SK-N-SH treated with all-trans-retinoic acid at 6 μM for 48 hours (cell line): ENCODE results near the gene BCR.

ENCODE experiments used
- ATAC-seq: fragments of 200-7000 bp; cut with Tn5 transposase; 3 replicates; pipeline ENCODE4 v1.9.1; 2020; ENCODE audit warnings: mild to moderate bottlenecking, moderate library complexity
- ARNTL ChIP-seq: fragments of 450-650 bp; formaldehyde crosslinking; IDR thresholded peaks from 2 replicates; pipeline ENCODE4 v1.5.0; 2020; ENCODE audit warnings: low read depth, mild to moderate bottlenecking, moderate library complexity, borderline replicate concordance
- BACH2 ChIP-seq: fragments of 250-450 bp; sonication (Bioruptor Pico); IDR thresholded peaks from 2 replicates; pipeline ENCODE4 v1.9.0; 2021; ENCODE audit warnings: mild to moderate bottlenecking, borderline replicate concordance
- CREB5 ChIP-seq: fragments of 250-450 bp; sonication (Bioruptor Pico); IDR thresholded peaks from 2 replicates; pipeline ENCODE4 v1.5.1; 2020; ENCODE audit warnings: low read depth, mild to moderate bottlenecking, moderate library complexity
- CSDC2 ChIP-seq: fragments of 250-450 bp; sonication (Bioruptor Pico); IDR thresholded peaks from 2 replicates; pipeline ENCODE4 v1.5.0; 2020; ENCODE audit warnings: mild to moderate bottlenecking, moderate library complexity
- ESRRG ChIP-seq: fragments of 250-450 bp; sonication (Bioruptor Pico); IDR thresholded peaks from 2 replicates; pipeline ENCODE4 v1.6.1; 2021; ENCODE audit warnings: mild to moderate bottlenecking
- GLIS3 ChIP-seq: fragments of 250-450 bp; sonication (Bioruptor Pico); IDR thresholded peaks from 2 replicates; pipeline ENCODE4 v1.5.0; 2020; ENCODE audit warnings: mild to moderate bottlenecking, moderate library complexity
- ISL1 ChIP-seq: fragments of 250-450 bp; sonication (Bioruptor Pico); IDR thresholded peaks from 2 replicates; pipeline ENCODE4 v2.1.2; 2022; ENCODE audit warnings: mild to moderate bottlenecking, moderate library complexity
- OSR1 ChIP-seq: fragments of 250-450 bp; sonication (Bioruptor Pico); IDR thresholded peaks from 2 replicates; pipeline ENCODE4 v1.8.0; 2022; ENCODE audit warnings: moderate library complexity, mild to moderate bottlenecking, inconsistent platforms
- PATZ1 ChIP-seq: fragments of 250-450 bp; sonication (Bioruptor Pico); IDR thresholded peaks from 2 replicates; pipeline ENCODE4 v1.8.0; 2020; ENCODE audit warnings: mild to moderate bottlenecking, moderate library complexity, borderline replicate concordance
- POU6F1 ChIP-seq: fragments of 250-450 bp; sonication (Bioruptor Pico); IDR thresholded peaks from 2 replicates; pipeline ENCODE4 v1.8.0; 2021; ENCODE audit warnings: low read depth, mild to moderate bottlenecking, moderate library complexity, borderline replicate concordance
- PPARA ChIP-seq: fragments of 250-450 bp; sonication (Bioruptor Pico); IDR thresholded peaks from 2 replicates; pipeline ENCODE4 v1.5.0; 2020; ENCODE audit warnings: mild to moderate bottlenecking, borderline replicate concordance
- RARB ChIP-seq: fragments of 250-450 bp; sonication (Bioruptor Pico); IDR thresholded peaks from 2 replicates; pipeline ENCODE4 v1.8.0; 2021; ENCODE audit warnings: mild to moderate bottlenecking, moderate library complexity
- TCF4 ChIP-seq: fragments of 250-450 bp; sonication (Bioruptor Pico); IDR thresholded peaks from 2 replicates; pipeline ENCODE4 v1.8.0; 2021; ENCODE audit warnings: mild to moderate bottlenecking, moderate library complexity, borderline replicate concordance
- TOX ChIP-seq: fragments of 250-450 bp; sonication (Bioruptor Pico); IDR thresholded peaks from 2 replicates; pipeline ENCODE4 v1.8.0; 2021; ENCODE audit warnings: mild to moderate bottlenecking, moderate library complexity, borderline replicate concordance
- TSHZ2 ChIP-seq: fragments of 250-450 bp; sonication (Bioruptor Pico); IDR thresholded peaks from 2 replicates; pipeline ENCODE4 v1.5.0; 2020; ENCODE audit warnings: mild to moderate bottlenecking, moderate library complexity
- ZC3H10 ChIP-seq: fragments of 250-450 bp; sonication (Bioruptor Pico); IDR thresholded peaks from 2 replicates; pipeline ENCODE4 v1.5.1; 2021; ENCODE audit warnings: mild to moderate bottlenecking, moderate library complexity
- ZFP3 ChIP-seq: fragments of 250-450 bp; sonication (Bioruptor Pico); IDR thresholded peaks from 2 replicates; pipeline ENCODE4 v1.5.0; 2020; ENCODE audit warnings: mild to moderate bottlenecking, moderate library complexity
- ZFP30 ChIP-seq: fragments of 450-650 bp; formaldehyde crosslinking; IDR thresholded peaks from 2 replicates; pipeline ENCODE4 v1.5.0; 2022; ENCODE audit warnings: mild to moderate bottlenecking, moderate library complexity
- ZNF565 ChIP-seq: fragments of 450-650 bp; formaldehyde crosslinking; conservative IDR thresholded peaks from 2 replicates; pipeline ENCODE4 v1.5.0; 2020; ENCODE audit warnings: low read depth, mild to moderate bottlenecking, moderate library complexity
- ZNF70 ChIP-seq: fragments of 450-650 bp; formaldehyde crosslinking; IDR thresholded peaks from 2 replicates; pipeline ENCODE4 v1.5.0; 2020; ENCODE audit warnings: mild to moderate bottlenecking, moderate library complexity
- ZNF8 ChIP-seq: fragments of 450-650 bp; formaldehyde crosslinking; IDR thresholded peaks from 2 replicates; pipeline ENCODE4 v1.5.0; 2020; ENCODE audit warnings: mild to moderate bottlenecking, moderate library complexity

BCR gene

GRCh38 chr22:23176645-23177027 is 3.7 kb upstream of the BCR start:
- ATAC-seq, result no peak
- TF ChIP-seq GLIS3 (CRISPR knock-in tag) (no peak), CSDC2 (CRISPR knock-in tag) (no peak), OSR1 (CRISPR knock-in tag) (no peak), TOX (no peak), PPARA (no peak), ZNF565 (CRISPR knock-in tag) (no peak), ESRRG (CRISPR knock-in tag) (no peak), ZC3H10 (no peak), TCF4 (CRISPR knock-in tag) (no peak), RARB (CRISPR knock-in tag) (no peak), ARNTL (CRISPR knock-in tag) (no peak), BACH2 (CRISPR knock-in tag) (no peak)

GRCh38 chr22:23177197-23177596 is 3.1 kb upstream of the BCR start:
- ATAC-seq, result no peak
- no peak for TF ChIP-seq ZNF70
- TF ChIP-seq PPARA, result no peak
- TF ChIP-seq TSHZ2 (CRISPR knock-in tag), result no peak
- no peak for TF ChIP-seq ISL1 (CRISPR knock-in tag)
- no peak for TF ChIP-seq POU6F1 (CRISPR knock-in tag)
- no peak for TF ChIP-seq BACH2 (CRISPR knock-in tag)
- no peak for TF ChIP-seq ARNTL (CRISPR knock-in tag)
- TF ChIP-seq ZNF8 (CRISPR knock-in tag), result no peak
- no peak for TF ChIP-seq OSR1 (CRISPR knock-in tag)
- TF ChIP-seq CSDC2 (CRISPR knock-in tag), result no peak
- no peak for TF ChIP-seq ZNF565 (CRISPR knock-in tag)
- TF ChIP-seq ZFP3 (CRISPR knock-in tag), result no peak
- no peak for TF ChIP-seq CREB5
- TF ChIP-seq TOX, result no peak
- TF ChIP-seq GLIS3 (CRISPR knock-in tag), result no peak
- TF ChIP-seq TCF4 (CRISPR knock-in tag), result no peak
- TF ChIP-seq ZFP30 (CRISPR knock-in tag), result no peak
- no peak for TF ChIP-seq ZC3H10

GRCh38 chr22:23178512-23179254 is 1.6 kb upstream of the BCR start:
- ATAC-seq, result peak; percentile 75
- TF ChIP-seq PATZ1 (CRISPR knock-in tag) (no peak), ZNF70 (no peak), TOX (no peak), GLIS3 (CRISPR knock-in tag) (no peak), ISL1 (CRISPR knock-in tag) (no peak), ARNTL (CRISPR knock-in tag) (no peak), ZNF565 (CRISPR knock-in tag) (no peak), OSR1 (CRISPR knock-in tag) (no peak), TSHZ2 (CRISPR knock-in tag) (no peak), ZFP3 (CRISPR knock-in tag) (no peak), ZC3H10 (no peak), CSDC2 (CRISPR knock-in tag) (no peak), ZNF8 (CRISPR knock-in tag) (no peak)
